HG02943 (cell line): ENCODE measurements around the gene ASB10.

Experiments used
- ATAC-seq: cut with Tn5 transposase; IDR thresholded peaks from one replicate; pipeline ENCODE4 v1.9.1; 2021; ENCODE audit warnings: mild to moderate bottlenecking, low read depth, moderate library complexity; ENCODE audit not compliant: unreplicated experiment

Gene ASB10

GRCh38 chr7:151168003-151168786 lies 18.9 kb downstream of the ASB10 start:
- no peak for ATAC-seq

GRCh38 chr7:151167197-151167961 lies 19.7 kb downstream of the ASB10 start, which contains the start of gene GBX1:
GBX1 (minus strand) TSS chr7:151167694; CDS start chr7:151167548, 146 bp downstream.
- ATAC-seq = no peak

- ATAC-seq = no peak
Observed at GRCh38 chr7:151166629-151167196, 20.3 kb downstream of the ASB10 start.

GRCh38 chr7:151161757-151162156 lies 25.3 kb downstream of the ASB10 start:
- no peak for ATAC-seq

GRCh38 chr7:151157645-151158329 lies 29.3 kb downstream of the ASB10 start:
- no peak for ATAC-seq

GRCh38 chr7:151152643-151153513 lies 34.2 kb downstream of the ASB10 start:
- ATAC-seq = no peak

- ATAC-seq = no peak
Observed at GRCh38 chr7:151150388-151150787, 36.7 kb downstream of the ASB10 start.

GRCh38 chr7:151148319-151149259 lies 38.5 kb downstream of the ASB10 start:
- ATAC-seq = no peak

- no peak for ATAC-seq
Observed at GRCh38 chr7:151146761-151147160, 40.3 kb downstream of the ASB10 start.

- ATAC-seq = no peak
Observed at GRCh38 chr7:151144387-151144786, 42.7 kb downstream of the ASB10 start.

- no peak for ATAC-seq
Observed at GRCh38 chr7:151143261-151144015, 43.6 kb downstream of the ASB10 start.

- ATAC-seq = no peak
Observed at GRCh38 chr7:151142686-151143040, 44.4 kb downstream of the ASB10 start.

GRCh38 chr7:151141855-151142685 lies 45.0 kb downstream of the ASB10 start:
- no peak for ATAC-seq

- ATAC-seq = no peak
Observed at GRCh38 chr7:151141311-151141854, 45.7 kb downstream of the ASB10 start.

GRCh38 chr7:151140826-151141225 lies 46.2 kb downstream of the ASB10 start:
- no peak for ATAC-seq

- ATAC-seq = no peak
Observed at GRCh38 chr7:151139791-151140190, 47.3 kb downstream of the ASB10 start.
